Colonic mucosa (tissue), 4 donors: ENCODE results near the gene GSK3B. TPM values are rescaled to one million over a fixed set of nuclear protein-coding genes. Genes with fewer than 3 reads are reported as not detected.

ENCODE experiments used
- DNase-seq: peaks from one replicate; pipeline ENCODE4 v3.0.0-alpha.2; 2020
- H3K27ac ChIP-seq: fragments of 200-600 bp; one replicate; pipeline ENCODE4 v1.8.0; 2021
- H3K27me3 ChIP-seq: fragments of 200-600 bp; one replicate; pipeline ENCODE4 v1.8.0; 2021
- H3K36me3 ChIP-seq: fragments of 200-600 bp; one replicate; pipeline ENCODE4 v1.8.0; 2021
- H3K4me1 ChIP-seq: fragments of 200-600 bp; one replicate; pipeline ENCODE4 v1.8.0; 2021; ENCODE audit warnings: mild to moderate bottlenecking
- H3K4me3 ChIP-seq: fragments of 200-600 bp; one replicate; pipeline ENCODE4 v1.8.0; 2021
- H3K9ac ChIP-seq, 2 donors: one replicate each; pipeline ENCODE4 v1.7.0; 2013; ENCODE audit warnings: control low read depth in 2 of 2, low read depth in 2 of 2, low read length in 2 of 2
- H3K9me3 ChIP-seq: fragments of 200-600 bp; one replicate; pipeline ENCODE4 v1.8.0; 2021
- CTCF ChIP-seq: fragments of 200-600 bp; IDR thresholded peaks from one replicate; pipeline ENCODE4 v1.8.0; 2022; ENCODE audit warnings: antibody characterized with exemption, mild to moderate bottlenecking
- intact Hi-C: fragments of 100-400 bp; cut with DNase I; formaldehyde crosslinking; loops from one replicate; pipeline ENCODE4 v1.14.1; 2022
- total RNA-seq, 2 donors: library from RNA; stranded (reverse); fragmentation: NEBNext Ultra II Directional in 1 of 2; extraction: Animal tissue kit (Norgen Biotek cat#: 25700) in 1 of 2; gene quantifications; one replicate each; pipeline ENCODE4 v1.2.1, GENCODE V29; 2021
- donor health status: healthy.
- donor health status: DM: no; HTN: no; CAD: no.
- donor health status: DM: no; HTN: no; CAD: no.

GSK3B gene
- total RNA-seq, 2 donors from 2014 or later, result 34.4 to 43.6 TPM

GRCh38 chr3:119794401-119794800, 299.8 kb downstream of the GSK3B start:
- intact Hi-C loops, result no loop called here
- Histone ChIP-seq H3K27ac (peak overlapping the region; percentile 26), H3K9ac (no peak overlapping the region), H3K4me3 (no peak overlapping the region), H3K36me3 (no peaks in the 10 kb centered on the region), H3K27me3 (no peaks in the 10 kb centered on the region), H3K4me1 (no peaks in the 10 kb centered on the region), H3K9me3 (no peaks in the 10 kb centered on the region)
- DNase-seq, result no peak
- no peak for TF ChIP-seq CTCF

GRCh38 chr3:119792270-119792669, 302.0 kb downstream of the GSK3B start:
- Histone ChIP-seq H3K9me3 (no peaks in the 10 kb centered on the region), H3K9ac (no peak overlapping the region), H3K4me1 (no peaks in the 10 kb centered on the region), H3K27ac (no peak overlapping the region), H3K27me3 (no peaks in the 10 kb centered on the region), H3K4me3 (no peak overlapping the region), H3K36me3 (no peaks in the 10 kb centered on the region)
- TF ChIP-seq CTCF, result no peak
- intact Hi-C loops, result no loop called here
- no peak for DNase-seq

- H3K27ac ChIP-seq, result no peak overlapping the region
- H3K9ac ChIP-seq, result no peak overlapping the region
- no peaks in the 10 kb centered on the region for H3K27me3 ChIP-seq
- H3K4me3 ChIP-seq, result no peak overlapping the region
- no peak for TF ChIP-seq CTCF
- no peaks in the 10 kb centered on the region for H3K9me3 ChIP-seq
- intact Hi-C loops, result no loop called here
- no peaks in the 10 kb centered on the region for H3K36me3 ChIP-seq
- H3K4me1 ChIP-seq, result no peaks in the 10 kb centered on the region
- no peak for DNase-seq
Observed at GRCh38 chr3:119790369-119790768, 303.9 kb downstream of the GSK3B start.

- H3K4me1 ChIP-seq, result no peaks in the 10 kb centered on the region
- H3K27me3 ChIP-seq, result no peaks in the 10 kb centered on the region
- no peaks in the 10 kb centered on the region for H3K36me3 ChIP-seq
- intact Hi-C loops, result no loop called here
- no peak for TF ChIP-seq CTCF
- H3K9ac ChIP-seq, result no peak overlapping the region
- no peak overlapping the region for H3K4me3 ChIP-seq
- no peak overlapping the region for H3K27ac ChIP-seq
- H3K9me3 ChIP-seq, result no peaks in the 10 kb centered on the region
- DNase-seq, result no peak
Observed at GRCh38 chr3:119786409-119786808, 307.8 kb downstream of the GSK3B start.

- DNase-seq, result no peak
- no peaks in the 10 kb centered on the region for H3K4me1 ChIP-seq
- no peak for TF ChIP-seq CTCF
- no peak overlapping the region for H3K27ac ChIP-seq
- intact Hi-C loops, result no loop called here
- no peaks in the 10 kb centered on the region for H3K27me3 ChIP-seq
- no peak overlapping the region for H3K4me3 ChIP-seq
- no peak overlapping the region for H3K9ac ChIP-seq
- no peaks in the 10 kb centered on the region for H3K9me3 ChIP-seq
- no peaks in the 10 kb centered on the region for H3K36me3 ChIP-seq
Observed at GRCh38 chr3:119783883-119784282, 310.4 kb downstream of the GSK3B start.

- no peaks in the 10 kb centered on the region for H3K27me3 ChIP-seq
- H3K36me3 ChIP-seq, result no peaks in the 10 kb centered on the region
- TF ChIP-seq CTCF, result no peak
- H3K9me3 ChIP-seq, result no peaks in the 10 kb centered on the region
- intact Hi-C loops, result no loop called here
- DNase-seq, result no peak
- no peak overlapping the region for H3K27ac ChIP-seq
- peak overlapping the region; percentile 32 for H3K4me3 ChIP-seq
- H3K4me1 ChIP-seq, result no peaks in the 10 kb centered on the region
- H3K9ac ChIP-seq, result no peak overlapping the region
Observed at GRCh38 chr3:119783255-119783654, 311.0 kb downstream of the GSK3B start.
